Choroid plexus epithelial cell (primary cell): ENCODE measurements around the gene PDGFC.

Source experiments
- DNase-seq: peaks from one replicate; pipeline ENCODE4 v3.0.0-alpha.2; 2010; ENCODE audit warnings: low read depth
- H3K4me3 ChIP-seq: 2 replicates; pipeline ENCODE4 v1.5.1; 2011; ENCODE audit warnings: low read depth, mild to moderate bottlenecking, control low read depth, low read length, moderate library complexity
- CTCF ChIP-seq: conservative IDR thresholded peaks from 2 replicates; pipeline ENCODE4 v1.5.1; 2011; ENCODE audit warnings: low read depth, mild to moderate bottlenecking, control low read depth, inconsistent platforms, low read length, moderate library complexity

The PDGFC gene

GRCh38 chr4:156798438-156798837, 173.2 kb downstream of the PDGFC start:
- no peak for DNase-seq
- TF ChIP-seq CTCF, result no peak
- no peak overlapping the region for H3K4me3 ChIP-seq

GRCh38 chr4:156797206-156797605, 174.4 kb downstream of the PDGFC start:
- H3K4me3 ChIP-seq, result no peak overlapping the region
- no peak for TF ChIP-seq CTCF
- DNase-seq, result no peak

GRCh38 chr4:156795727-156796126, 175.9 kb downstream of the PDGFC start:
- no peak overlapping the region for H3K4me3 ChIP-seq
- no peak for DNase-seq
- no peak for TF ChIP-seq CTCF

GRCh38 chr4:156794863-156795262, 176.7 kb downstream of the PDGFC start:
- TF ChIP-seq CTCF, result no peak
- no peak for DNase-seq
- H3K4me3 ChIP-seq, result no peak overlapping the region

- TF ChIP-seq CTCF, result no peak
- no peak for DNase-seq
- no peak overlapping the region for H3K4me3 ChIP-seq
Observed at GRCh38 chr4:156792462-156793085, 179.0 kb downstream of the PDGFC start.

GRCh38 chr4:156790866-156791265, 180.7 kb downstream of the PDGFC start:
- peak; percentile 53 for DNase-seq
- TF ChIP-seq CTCF, result no peak

GRCh38 chr4:156788782-156789181, 182.8 kb downstream of the PDGFC start:
- DNase-seq, result no peak
- no peak for TF ChIP-seq CTCF
- no peak overlapping the region for H3K4me3 ChIP-seq

More at GRCh38 chr4:156790866-156791265, 180.7 kb downstream of the PDGFC start:
- no peak overlapping the region for H3K4me3 ChIP-seq
